ENCODE data around the gene SPP2.

The SPP2 gene

DNA sequence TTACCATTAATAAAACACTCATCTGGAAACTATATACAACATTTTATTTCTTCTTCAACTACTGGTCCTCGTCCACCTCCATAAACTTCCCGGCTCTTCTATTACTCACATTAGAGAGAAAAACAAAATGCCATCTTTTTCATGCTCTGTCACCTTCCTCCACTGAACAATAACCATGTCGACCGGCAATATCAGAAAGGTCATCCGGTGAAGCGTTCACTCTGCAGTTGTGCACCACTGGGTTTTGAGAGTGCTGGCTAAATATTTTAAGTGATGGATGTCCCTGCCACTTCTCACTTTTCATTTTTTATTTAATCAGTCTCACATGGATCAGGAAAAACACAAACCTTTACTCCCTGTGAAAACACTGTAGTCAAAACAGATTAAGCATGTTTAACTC, 48.2 kb downstream of the SPP2 start:
- no peak for DNase-seq

DNA sequence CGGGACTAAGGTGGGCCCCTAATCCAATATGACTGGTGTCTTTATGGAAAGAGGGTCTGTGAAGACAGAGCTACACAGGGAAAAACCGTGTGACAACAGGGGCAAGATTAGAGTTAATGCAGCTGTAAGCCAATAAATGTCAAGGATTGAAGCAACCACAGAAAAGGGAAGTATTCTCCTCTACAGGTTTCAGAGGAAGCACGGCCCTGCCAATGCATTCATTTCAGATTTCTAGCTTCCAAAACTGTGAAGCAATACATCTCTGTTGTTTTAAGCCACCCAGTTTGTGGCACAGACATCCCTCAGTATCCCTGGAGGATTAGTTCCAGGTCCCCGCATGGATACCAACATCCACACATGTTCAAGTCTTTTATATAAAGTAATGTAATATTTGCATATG, 48.8 kb downstream of the SPP2 start:
- no peak for DNase-seq

DNA sequence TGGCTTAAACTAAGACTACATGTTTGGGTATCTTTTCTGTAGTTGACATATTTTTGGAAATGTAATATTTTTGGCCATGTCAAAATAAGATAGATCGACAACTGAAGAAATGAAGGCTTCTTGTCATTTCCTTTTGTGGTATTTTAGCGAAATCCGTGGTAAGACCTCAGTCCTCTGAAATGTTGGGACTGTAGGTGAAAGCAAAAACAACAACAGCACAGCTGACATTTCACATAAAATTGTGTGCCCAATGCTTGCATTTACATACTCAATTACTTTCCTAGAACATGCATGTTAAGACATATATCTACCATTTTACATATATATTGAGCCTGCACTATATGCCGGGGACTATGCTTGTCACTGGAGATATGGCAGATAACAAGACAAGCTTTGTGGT, 50.2 kb downstream of the SPP2 start:
- no peak for DNase-seq

- no peak for DNase-seq
Observed at GRCh38 chr2:234102112-234102511, 51.6 kb downstream of the SPP2 start.

GRCh38 chr2:234107861-234108260, 57.4 kb downstream of the SPP2 start:
- DNase-seq, result no peak

DNA sequence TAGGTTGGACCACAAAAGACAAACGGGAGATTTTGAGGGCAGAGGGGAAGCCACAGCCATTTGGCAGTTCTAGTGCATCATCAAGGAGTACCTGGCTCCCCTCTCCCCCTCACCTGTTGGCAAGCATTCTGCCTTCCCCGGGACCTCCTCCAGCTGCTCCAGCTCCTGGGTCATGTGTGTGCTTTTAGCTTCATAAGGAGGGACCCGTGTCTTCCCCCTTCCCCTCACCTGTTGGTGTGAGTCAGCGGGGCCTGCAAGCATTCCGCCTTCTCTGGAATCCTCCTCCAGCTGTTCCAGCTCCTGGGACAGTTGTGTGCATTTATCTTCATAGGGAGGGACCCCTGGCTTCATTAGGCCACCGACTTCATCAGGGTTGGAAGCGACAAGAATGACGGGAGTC, 58.8 kb downstream of the SPP2 start:
- no peak for DNase-seq

DNA sequence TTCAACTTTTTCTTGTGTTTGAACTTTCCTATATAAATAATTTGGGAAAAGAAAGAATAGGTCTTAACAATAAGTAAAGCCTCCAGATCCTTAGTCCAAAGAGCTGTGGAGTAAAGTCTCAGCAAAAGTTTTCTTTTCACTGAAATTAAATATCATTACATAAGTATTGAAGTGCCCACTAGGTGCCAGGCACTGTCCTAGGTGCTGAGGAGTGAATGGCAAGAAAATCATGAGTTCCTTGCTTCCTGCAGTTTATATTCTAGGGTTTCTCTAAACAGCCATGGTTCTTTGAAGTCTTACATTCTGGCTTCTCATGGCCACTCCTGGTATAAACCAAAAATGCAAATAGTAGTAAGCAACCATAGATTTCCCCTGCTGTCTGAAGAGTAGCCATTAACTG, 59.7 kb downstream of the SPP2 start:
- DNase-seq, result no peak

GRCh38 chr2:234111523-234111922, 61.0 kb downstream of the SPP2 start:
- DNase-seq, result no peak

DNA sequence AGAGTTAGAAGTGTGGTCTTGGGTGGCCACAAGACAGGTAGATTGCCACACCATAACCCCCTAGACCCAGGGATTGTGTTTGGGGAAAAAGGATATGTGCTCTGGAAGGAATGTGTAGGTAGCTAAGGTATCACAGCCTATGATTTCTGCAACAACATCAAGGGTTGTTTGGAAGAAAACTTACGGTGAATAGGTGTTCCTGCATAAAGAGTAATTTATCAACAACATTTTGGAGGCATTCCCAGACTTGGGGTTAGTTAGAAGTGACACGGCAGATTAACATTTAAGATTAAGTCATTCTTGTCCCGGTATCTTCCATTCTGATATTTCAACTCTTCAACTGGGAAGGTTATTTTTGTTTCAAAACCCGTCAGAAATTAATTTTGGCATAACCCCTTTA, 65.5 kb downstream of the SPP2 start:
- DNase-seq, result no peak

DNA sequence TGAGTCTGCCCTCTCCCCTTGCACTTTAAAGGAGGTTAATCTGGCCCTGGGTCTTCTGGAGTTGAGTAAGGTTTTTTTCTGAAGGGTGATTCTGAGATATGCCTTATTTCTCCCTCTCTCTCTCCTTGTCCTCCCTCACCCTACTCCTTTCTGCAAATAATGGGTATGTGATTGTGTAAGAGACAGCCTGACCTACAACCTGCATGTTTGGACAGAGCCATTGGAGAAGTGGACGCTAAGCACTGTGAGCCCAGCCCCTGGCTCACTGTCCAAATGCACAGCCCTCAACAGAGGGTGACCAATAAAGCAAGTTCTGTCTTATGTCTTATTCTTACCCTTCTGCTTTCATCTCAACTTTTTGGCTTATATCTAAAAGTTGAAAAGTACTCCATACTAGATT, 71.5 kb downstream of the SPP2 start:
- DNase-seq, result no peak

GRCh38 chr2:234125451-234126145, 75.1 kb downstream of the SPP2 start:
- no peak for DNase-seq

- DNase-seq, result no peak
Observed at GRCh38 chr2:234126146-234126470, 75.6 kb downstream of the SPP2 start.
